GM12873 (cell line): Measurements from ENCODE around the gene IQSEC1.

Experiments
- TF ChIP-seq, protein P1 (sequence below): IDR thresholded peaks from 2 replicates; pipeline ENCODE4 v1.5.1; 2012; ENCODE audit warnings: low read depth, mild to moderate bottlenecking, moderate library complexity, low read length, control low read depth; ENCODE audit not compliant: insufficient read depth; ENCODE audit errors: missing control alignments

Gene IQSEC1

DNA sequence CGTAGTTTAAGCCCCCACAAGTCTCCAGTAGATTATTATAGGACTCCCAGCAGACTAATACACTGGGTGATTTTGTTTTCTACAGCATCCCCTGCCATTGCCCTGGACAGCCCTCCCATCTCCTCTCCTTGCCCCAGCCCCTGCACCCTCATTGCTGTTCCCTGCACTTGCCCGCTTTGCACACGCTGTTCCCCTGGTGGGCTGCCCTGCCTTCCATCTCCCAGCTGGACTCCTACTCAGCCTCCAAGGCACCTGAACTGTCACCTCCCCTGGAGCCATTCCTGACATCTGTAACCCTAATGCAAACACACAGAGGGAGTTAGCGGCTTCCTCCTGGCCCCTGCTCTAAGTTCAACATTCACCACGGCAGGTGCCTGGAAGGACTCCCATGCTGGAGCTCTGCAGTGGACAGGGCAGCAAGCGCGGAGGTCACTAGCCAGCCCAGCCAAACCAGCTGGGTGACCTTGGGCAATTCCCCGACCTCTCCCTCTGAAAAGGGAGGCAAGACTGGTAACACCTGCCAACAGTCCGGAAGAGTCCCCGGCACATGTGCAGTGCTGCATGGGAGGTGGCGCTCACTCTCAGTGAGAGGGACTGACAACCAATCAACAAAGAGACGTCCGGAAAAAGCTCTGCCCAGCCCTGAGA, 38.8 kb upstream of the IQSEC1 start:
- TF ChIP-seq, protein P1, sequence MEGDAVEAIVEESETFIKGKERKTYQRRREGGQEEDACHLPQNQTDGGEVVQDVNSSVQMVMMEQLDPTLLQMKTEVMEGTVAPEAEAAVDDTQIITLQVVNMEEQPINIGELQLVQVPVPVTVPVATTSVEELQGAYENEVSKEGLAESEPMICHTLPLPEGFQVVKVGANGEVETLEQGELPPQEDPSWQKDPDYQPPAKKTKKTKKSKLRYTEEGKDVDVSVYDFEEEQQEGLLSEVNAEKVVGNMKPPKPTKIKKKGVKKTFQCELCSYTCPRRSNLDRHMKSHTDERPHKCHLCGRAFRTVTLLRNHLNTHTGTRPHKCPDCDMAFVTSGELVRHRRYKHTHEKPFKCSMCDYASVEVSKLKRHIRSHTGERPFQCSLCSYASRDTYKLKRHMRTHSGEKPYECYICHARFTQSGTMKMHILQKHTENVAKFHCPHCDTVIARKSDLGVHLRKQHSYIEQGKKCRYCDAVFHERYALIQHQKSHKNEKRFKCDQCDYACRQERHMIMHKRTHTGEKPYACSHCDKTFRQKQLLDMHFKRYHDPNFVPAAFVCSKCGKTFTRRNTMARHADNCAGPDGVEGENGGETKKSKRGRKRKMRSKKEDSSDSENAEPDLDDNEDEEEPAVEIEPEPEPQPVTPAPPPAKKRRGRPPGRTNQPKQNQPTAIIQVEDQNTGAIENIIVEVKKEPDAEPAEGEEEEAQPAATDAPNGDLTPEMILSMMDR = no peak

DNA sequence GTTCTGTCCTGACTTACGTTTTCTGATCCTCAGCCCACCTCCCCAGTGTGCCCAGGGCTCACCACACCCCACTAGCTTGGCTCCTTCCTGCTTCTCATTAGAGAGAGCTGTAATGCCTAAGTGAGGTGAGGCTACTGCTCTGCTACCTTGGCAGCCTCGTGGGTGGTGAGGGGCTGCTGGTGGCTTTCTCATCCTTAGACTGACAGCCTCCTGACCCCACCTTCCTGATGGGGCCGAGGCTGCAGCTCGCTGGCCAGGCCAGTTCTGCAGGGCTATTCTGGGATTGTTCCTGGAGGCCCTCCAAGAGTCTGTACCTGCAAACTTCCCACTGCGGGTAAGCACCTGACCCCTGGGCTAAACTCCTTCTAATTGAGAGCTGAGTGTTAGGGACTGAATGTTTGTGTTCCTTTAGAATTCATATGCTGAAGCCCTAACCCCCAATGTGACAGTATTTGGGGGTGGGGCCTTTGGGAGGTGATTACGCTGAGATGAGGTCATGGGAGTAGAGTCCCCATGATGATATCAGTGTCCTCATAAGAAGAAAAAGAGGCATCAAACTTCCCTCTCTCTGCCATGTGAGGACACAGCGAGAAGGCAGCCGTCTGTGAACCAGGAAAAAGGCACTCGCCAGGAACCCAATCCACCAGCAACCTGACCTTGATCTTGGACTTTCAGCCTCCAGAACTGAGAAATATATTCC, 38.1 kb upstream of the IQSEC1 start:
- TF ChIP-seq, protein P1 = no peak

DNA sequence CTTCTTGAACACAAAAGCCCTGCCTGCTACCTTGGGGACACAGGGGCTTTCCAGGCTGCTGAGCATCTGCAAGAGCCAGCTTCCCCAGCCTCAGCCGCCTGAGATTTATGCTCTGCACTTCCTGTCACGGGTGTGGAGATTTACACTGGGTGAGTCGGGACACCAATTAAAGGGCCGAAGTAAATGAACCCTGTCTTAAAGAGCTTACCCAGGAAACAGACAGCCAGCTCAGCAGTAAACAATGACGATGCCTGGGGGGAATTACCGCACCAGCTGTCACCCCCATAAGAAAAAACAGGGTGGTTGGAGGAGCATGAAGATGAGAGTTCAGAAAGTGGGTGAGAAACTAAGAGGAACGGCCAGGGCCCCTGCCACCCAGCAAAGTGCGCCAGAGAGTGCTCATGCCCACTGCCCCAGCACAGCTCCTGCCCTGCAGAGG, 37.5 kb upstream of the IQSEC1 start:
- TF ChIP-seq, protein P1 = no peak

DNA sequence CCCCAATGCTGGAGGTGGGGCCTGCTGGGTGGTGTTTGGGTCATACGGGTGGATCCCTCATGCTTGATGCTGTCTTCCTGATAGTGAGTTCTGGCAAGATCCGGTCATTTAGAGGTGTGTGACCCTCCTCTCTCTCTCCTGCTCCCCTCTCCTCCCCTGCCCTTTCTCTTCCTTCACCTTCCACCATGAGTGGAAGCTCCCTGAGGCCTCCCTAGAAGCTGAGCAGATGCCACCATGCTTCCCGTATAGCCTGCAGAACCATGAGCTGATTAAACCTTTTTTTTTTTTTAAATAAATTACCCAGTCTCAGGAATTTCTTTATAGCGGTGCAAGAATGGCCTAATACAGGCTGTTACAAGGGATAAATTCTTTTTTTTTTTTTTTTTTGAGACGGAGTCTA, 36.3 kb upstream of the IQSEC1 start:
- TF ChIP-seq, protein P1 = no peak

DNA sequence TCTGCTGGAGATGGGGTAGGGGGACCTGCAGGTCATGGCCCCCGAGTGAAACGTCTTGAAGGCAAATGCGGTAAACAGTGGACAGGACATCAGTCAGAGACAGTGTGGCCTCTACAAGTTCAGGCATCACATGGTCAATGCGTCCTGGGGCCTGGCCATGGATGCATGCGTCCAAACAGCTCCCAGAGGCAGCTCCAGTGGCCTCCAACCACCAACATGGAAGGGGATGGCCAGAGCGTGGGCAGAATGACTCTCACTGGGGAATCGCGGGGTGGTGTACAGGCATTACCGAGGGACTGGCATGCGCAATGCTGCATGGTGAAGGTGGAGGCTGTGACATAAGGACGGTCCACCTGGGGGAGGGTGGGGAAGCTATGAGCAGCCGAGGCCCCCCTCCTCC, 35.6 kb upstream of the IQSEC1 start:
- TF ChIP-seq, protein P1 = no peak

DNA sequence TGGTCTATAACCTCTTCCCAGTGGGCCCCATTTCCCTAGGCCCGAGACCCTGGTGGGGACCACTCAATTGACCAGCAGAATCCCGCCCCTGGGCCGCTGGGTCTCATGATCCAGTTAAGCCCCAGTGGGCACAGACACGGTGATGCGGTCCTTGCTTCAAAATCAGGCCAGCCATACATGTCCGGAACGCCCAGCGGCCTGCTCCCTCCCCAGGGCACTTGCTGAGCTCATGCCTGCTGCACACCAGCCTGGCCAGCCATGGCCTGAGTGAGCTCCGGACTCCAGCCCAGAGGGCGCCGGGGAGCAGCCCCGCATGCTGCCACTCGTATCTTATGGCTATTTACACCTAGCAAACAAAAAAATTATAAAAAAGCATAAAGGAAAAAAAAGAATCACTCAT, 34.4 kb upstream of the IQSEC1 start:
- TF ChIP-seq, protein P1 = no peak

DNA sequence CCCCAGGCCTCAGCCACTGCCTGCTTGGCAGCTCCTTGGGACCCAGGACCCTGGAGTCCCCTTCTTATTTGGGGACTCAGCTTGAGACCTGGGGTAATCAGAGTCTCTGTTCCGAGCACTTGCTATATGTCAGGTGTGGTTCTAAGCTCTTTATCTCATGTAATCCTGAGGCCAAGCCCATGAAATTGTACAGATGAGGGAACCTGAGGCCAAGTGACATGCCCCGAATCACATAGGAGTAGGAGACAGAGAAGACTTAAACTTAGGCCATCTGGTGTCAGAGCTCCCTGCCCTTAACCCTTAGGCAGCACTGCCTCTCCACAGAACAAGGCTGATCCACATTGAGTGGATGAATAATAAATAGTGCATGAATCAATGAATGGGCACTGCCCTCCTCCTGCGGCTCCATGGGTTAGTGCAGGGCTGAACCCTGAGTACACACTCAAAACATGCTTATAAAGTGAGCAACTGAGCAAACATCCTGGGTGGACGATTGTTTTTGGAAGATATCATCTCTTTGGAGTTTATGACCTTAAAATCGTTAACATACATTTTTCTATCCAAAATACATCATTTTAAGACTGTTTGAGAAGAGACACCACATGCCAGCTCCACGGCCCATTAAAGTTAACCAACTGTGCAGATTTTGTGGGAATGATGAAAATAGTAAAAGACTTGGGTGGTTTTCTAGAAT, 33.2 kb upstream of the IQSEC1 start:
- TF ChIP-seq, protein P1 = no peak
